GM23338 (cell line): ENCODE results near the gene KCNIP1. TPM values are rescaled to one million over a fixed set of nuclear protein-coding genes. Genes with fewer than 3 reads are reported as not detected.

Source experiments
- ATAC-seq: fragments of 200-7000 bp; cut with Tn5 transposase; 3 replicates; pipeline ENCODE4 v1.9.1; 2020
- DNase-seq: peaks from one replicate; pipeline ENCODE4 v3.0.0-alpha.2; 2015; ENCODE audit warnings: low spot score
- H2AFZ ChIP-seq: fragments of 200-600 bp; sonication (generic); 2 replicates; pipeline ENCODE4 v1.8.0; 2016; ENCODE audit warnings: antibody characterized with exemption, mild to moderate bottlenecking, moderate library complexity
- H3F3A ChIP-seq: fragments of 200-600 bp; sonication (generic); replicated peaks from 2 replicates; pipeline ENCODE4 v1.8.0; 2017; ENCODE audit warnings: antibody characterized with exemption, mixed run types, low read depth
- H3K27ac ChIP-seq: fragments of 200-600 bp; sonication (generic); 2 replicates; pipeline ENCODE4 v1.6.1; 2016; ENCODE audit warnings: low read depth
- H3K27me3 ChIP-seq: fragments of 200-600 bp; sonication (generic); 2 replicates; pipeline ENCODE4 v1.8.0; 2016; ENCODE audit warnings: mild to moderate bottlenecking, mixed run types, moderate library complexity; ENCODE audit not compliant: insufficient read depth
- H3K36me3 ChIP-seq: fragments of 200-600 bp; sonication (generic); 2 replicates; pipeline ENCODE4 v1.8.0; 2016; ENCODE audit warnings: mild to moderate bottlenecking; ENCODE audit not compliant: insufficient read depth
- H3K4me1 ChIP-seq: fragments of 200-600 bp; sonication (generic); 2 replicates; pipeline ENCODE4 v1.8.0; 2016; ENCODE audit warnings: mild to moderate bottlenecking, moderate library complexity; ENCODE audit not compliant: insufficient read depth
- H3K4me2 ChIP-seq: fragments of 200-600 bp; sonication (generic); 2 replicates; pipeline ENCODE4 v1.7.1; 2017; ENCODE audit warnings: mixed run types
- H3K4me3 ChIP-seq: fragments of 200-600 bp; sonication (generic); 2 replicates; pipeline ENCODE4 v1.6.1; 2016; ENCODE audit warnings: mixed run types
- H3K79me2 ChIP-seq: fragments of 200-600 bp; sonication (generic); replicated peaks from 2 replicates; pipeline ENCODE4 v1.8.0; 2017; ENCODE audit warnings: mild to moderate bottlenecking; ENCODE audit not compliant: insufficient read depth
- H3K9me2 ChIP-seq: fragments of 200-600 bp; sonication (generic); 2 replicates; pipeline ENCODE4 v1.8.0; 2017; ENCODE audit not compliant: insufficient read depth
- H4K20me1 ChIP-seq: fragments of 200-600 bp; sonication (generic); replicated peaks from 2 replicates; pipeline ENCODE4 v1.8.0; 2017; ENCODE audit warnings: mild to moderate bottlenecking; ENCODE audit not compliant: insufficient read depth
- H3K27ac Mint-ChIP-seq: 2 replicates; pipeline ENCODE4 v1.8.0; 2020; ENCODE audit warnings: inconsistent platforms, mild to moderate bottlenecking, moderate library complexity, mixed read lengths
- H3K27me3 Mint-ChIP-seq: 3 replicates; pipeline ENCODE4 v1.8.0; 2022; ENCODE audit warnings: low read depth, mild to moderate bottlenecking, moderate library complexity, mixed read lengths, inconsistent platforms; ENCODE audit not compliant: insufficient read depth, poor library complexity
- H3K36me3 Mint-ChIP-seq: 3 replicates; pipeline ENCODE4 v1.8.0; 2021; ENCODE audit warnings: low read depth, mild to moderate bottlenecking, inconsistent platforms, moderate library complexity, mixed read lengths
- H3K4me1 Mint-ChIP-seq: 3 replicates; pipeline ENCODE4 v1.8.0; 2020; ENCODE audit warnings: mild to moderate bottlenecking, inconsistent platforms, mixed read lengths
- H3K4me3 Mint-ChIP-seq: 3 replicates; pipeline ENCODE4 v1.8.0; 2021; ENCODE audit warnings: moderate library complexity, mild to moderate bottlenecking, inconsistent platforms, mixed read lengths
- H3K9me3 Mint-ChIP-seq: 3 replicates; pipeline ENCODE4 v1.8.0; 2020; ENCODE audit warnings: moderate library complexity, mild to moderate bottlenecking, inconsistent platforms, mixed read lengths
- CREB1 ChIP-seq: fragments of 250-450 bp; sonication (Bioruptor Pico); IDR thresholded peaks from 2 replicates; pipeline ENCODE4 v1.5.0; 2020; ENCODE audit warnings: low read depth, mild to moderate bottlenecking, moderate library complexity
- EZH2 ChIP-seq: fragments of 200-600 bp; sonication (generic); IDR thresholded peaks from one replicate; pipeline ENCODE4 v1.8.0; 2017; ENCODE audit warnings: antibody characterized with exemption, mild to moderate bottlenecking, low read depth; ENCODE audit not compliant: unreplicated experiment
- EZH2phosphoT487 ChIP-seq: fragments of 200-600 bp; sonication (generic); IDR thresholded peaks from one replicate; pipeline ENCODE4 v1.8.1; 2018; ENCODE audit warnings: antibody characterized with exemption; ENCODE audit not compliant: unreplicated experiment
- JUNB ChIP-seq: IDR thresholded peaks from one replicate; pipeline ENCODE4 v1.6.1; 2016; ENCODE audit warnings: antibody characterized with exemption; ENCODE audit not compliant: unreplicated experiment
- NANOG ChIP-seq: IDR thresholded peaks from 2 replicates; pipeline ENCODE4 v1.6.1; 2016; ENCODE audit warnings: antibody characterized with exemption, borderline replicate concordance
- POLR2AphosphoS5 ChIP-seq: IDR thresholded peaks from 2 replicates; pipeline ENCODE4 v1.6.1; 2016; ENCODE audit warnings: antibody characterized with exemption, low read depth
- STAT1 ChIP-seq: IDR thresholded peaks from one replicate; pipeline ENCODE4 v1.6.1; 2016; ENCODE audit warnings: antibody characterized with exemption; ENCODE audit not compliant: unreplicated experiment
- ZNF114 ChIP-seq: fragments of 250-450 bp; sonication (Bioruptor Pico); IDR thresholded peaks from 2 replicates; pipeline ENCODE4 v1.5.0; 2020; ENCODE audit warnings: mild to moderate bottlenecking, moderate library complexity
- ZNF331 ChIP-seq: fragments of 250-450 bp; sonication (Bioruptor Pico); IDR thresholded peaks from 2 replicates; pipeline ENCODE4 v1.5.0; 2020; ENCODE audit warnings: low read depth, mild to moderate bottlenecking, moderate library complexity
- ZNF462 ChIP-seq: fragments of 250-450 bp; sonication (Bioruptor Pico); IDR thresholded peaks from 2 replicates; pipeline ENCODE4 v1.5.0; 2020; ENCODE audit warnings: mild to moderate bottlenecking, moderate library complexity
- polyA plus RNA-seq: library from polyadenylated mRNA; unstranded; fragments of >200 nt; fragmentation: Nextera tagmentation; extraction: Ambion mirVana; gene quantifications from 2 replicates; pipeline ENCODE4 v1.2.1, GENCODE V29; 2016
- total RNA-seq: library from RNA; depleted of rRNA; stranded (reverse); fragments of >200 nt; shearing (Covaris generic); gene quantifications from 2 replicates; pipeline ENCODE4 v1.2.3, GENCODE V29; 2014

Gene KCNIP1
- total and polyA plus RNA-seq, 2 experiments from 2014 or later = 0.31 to 0.87 TPM

GRCh38 chr5:170644501-170644900 lies 140.7 kb downstream of the KCNIP1 start (continued):
- no peak for TF ChIP-seq STAT1
- TF ChIP-seq ZNF331 (CRISPR knock-in tag) = no peak
- no peak for TF ChIP-seq ZNF462 (CRISPR knock-in tag)
- TF ChIP-seq EZH2phosphoT487 = no peak
- TF ChIP-seq NANOG = no peak
- TF ChIP-seq ZNF114 (CRISPR knock-in tag) = no peak
- no peak for TF ChIP-seq CREB1 (CRISPR knock-in tag)
- no peak for TF ChIP-seq JUNB

- H3K9me3 Mint-ChIP-seq = peaks cover 14% of the 10 kb centered on the region
- Histone ChIP-seq H3K27ac (no peak overlapping the region), H3K79me2 (no peaks in the 10 kb centered on the region), H3K4me3 (no peak overlapping the region), H3K4me1 (peaks cover 23% of the 10 kb centered on the region), H3K9me2 (peaks cover 9% of the 10 kb centered on the region; the same call in 1 of the 2 replicates), H3K36me3 (no peaks in the 10 kb centered on the region; the same call in 1 of the 2 replicates), H3K4me2 (no peak overlapping the region), H3K27me3 (no peaks in the 10 kb centered on the region), H4K20me1 (no peaks in the 10 kb centered on the region), H2AFZ (no peak overlapping the region), H3F3A (0 out of 2 replicates have a peak, but pooled peaks cover 5% of the 10 kb centered on the region)
- TF ChIP-seq POLR2AphosphoS5 = no peak
- no peak for TF ChIP-seq EZH2
- H3K36me3 Mint-ChIP-seq = peaks cover 7% of the 10 kb centered on the region; the same call in 1 of the 3 replicates
- peaks cover 18% of the 10 kb centered on the region for H3K4me1 Mint-ChIP-seq
- no peak overlapping the region for H3K4me3 Mint-ChIP-seq
- H3K27me3 Mint-ChIP-seq = peaks cover 4% of the 10 kb centered on the region
- DNase-seq (no peak), ATAC-seq (no peak)
- no peak overlapping the region for H3K27ac Mint-ChIP-seq
These were observed 144.7 kb downstream of the KCNIP1 start for GRCh38 chr5:170648541-170648940.
